B cell (primary cell): ENCODE measurements around the gene BCL2L1. TPM values are rescaled to one million over a fixed set of nuclear protein-coding genes. Genes with fewer than 3 reads are reported as not detected.

Experiments used
- ATAC-seq: fragments of 200-7000 bp; cut with Tn5 transposase; one replicate; pipeline ENCODE4 v1.10.0; 2021; ENCODE audit warnings: low read depth, mild to moderate bottlenecking, moderate number of reproducible peaks, moderate library complexity
- CTCF ChIA-PET: fragments of 350-600 bp; sonication (Branson Sonifier 250); formaldehyde crosslinking; loops from one replicate; lab custom pipeline; 2021; ENCODE audit warnings: antibody characterized with exemption, inconsistent platforms; lab: Charles Lee
- POLR2A ChIA-PET: fragments of 350-600 bp; sonication (Branson Sonifier 250); formaldehyde crosslinking; loops from one replicate; lab custom pipeline; 2021; ENCODE audit warnings: antibody characterized with exemption; lab: Charles Lee
- DNase-seq: peaks from one replicate; pipeline ENCODE4 v3.0.0; 2013
- H2AFZ ChIP-seq: 2 replicates; pipeline ENCODE4 v1.6.1; 2012; ENCODE audit warnings: mild to moderate bottlenecking, low read depth, low read length; ENCODE audit not compliant: insufficient read depth, poor library complexity, severe bottlenecking
- H3K27ac ChIP-seq, 2 donors: 1 replicate in 1 of 2; 2 replicates in 1 of 2; pipeline ENCODE4 v1.5.1; 2012 to 2013; ENCODE audit warnings: low read length in 2 of 2, mild to moderate bottlenecking in 2 of 2, moderate library complexity in 1 of 2
- H3K27me3 ChIP-seq, 4 experiments: fragments of 200-600 bp in 1 of 4; sonication (generic) in 1 of 4; replicated peaks in 1 of 4; 1 replicate in 2 of 4; 2 replicates in 2 of 4; pipeline versions ENCODE4 v1.6.1 to v1.7.0; 2013 to 2016; ENCODE audit warnings: low read length in 3 of 4, mild to moderate bottlenecking in 2 of 4, mixed read lengths in 1 of 4, moderate library complexity in 1 of 4; ENCODE audit not compliant: insufficient read depth in 4 of 4, control insufficient read depth in 3 of 4; ENCODE audit errors: control extremely low read depth in 1 of 4
- H3K36me3 ChIP-seq, 2 experiments: replicated peaks in 1 of 2; 1 replicate in 1 of 2; 2 replicates in 1 of 2; pipeline versions ENCODE4 v1.6.1 to v1.7.1; 2013; ENCODE audit warnings: low read length in 1 of 2; ENCODE audit not compliant: insufficient read depth in 2 of 2, control insufficient read depth in 1 of 2; ENCODE audit errors: control extremely low read depth in 1 of 2, extremely low read depth in 1 of 2
- H3K4me1 ChIP-seq, 2 donors: fragments of 200-600 bp in 1 of 2; sonication (generic) in 1 of 2; 1 replicate in 1 of 2; 2 replicates in 1 of 2; pipeline versions ENCODE4 v1.5.1 to v1.6.1; 2013 to 2017; ENCODE audit warnings: low read length in 2 of 2; ENCODE audit not compliant: control insufficient read depth in 2 of 2, insufficient read depth in 2 of 2
- H3K4me2 ChIP-seq: replicated peaks from 2 replicates; pipeline ENCODE3; 2012; ENCODE audit warnings: mild to moderate bottlenecking, low read depth, low read length; ENCODE audit not compliant: poor library complexity, severe bottlenecking
- H3K4me3 ChIP-seq, 5 experiments: fragments of 200-600 bp in 1 of 5; sonication (generic) in 1 of 5; 1 replicate in 3 of 5; 2 replicates in 2 of 5; pipeline versions ENCODE4 v1.5.1 to v1.7.0; 2011 to 2016; ENCODE audit warnings: low read length in 4 of 5, mild to moderate bottlenecking in 4 of 5, low read depth in 2 of 5, control low read depth in 1 of 5, moderate library complexity in 1 of 5; ENCODE audit not compliant: insufficient read depth in 1 of 5; ENCODE audit errors: control extremely low read depth in 1 of 5, extremely low read depth in 1 of 5
- H3K79me2 ChIP-seq: fragments of 200-600 bp; sonication (generic); one replicate; pipeline ENCODE4 v1.6.0; 2016; ENCODE audit warnings: low read length; ENCODE audit not compliant: control insufficient read depth, insufficient read depth
- H3K9ac ChIP-seq: fragments of 200-600 bp; sonication (generic); 2 replicates; pipeline ENCODE4 v1.6.1; 2017; ENCODE audit warnings: mild to moderate bottlenecking, low read length, moderate library complexity
- H3K9me3 ChIP-seq, 3 donors: one replicate each; pipeline versions ENCODE4 v1.6.1 to v1.7.1; 2013; ENCODE audit warnings: low read length in 2 of 3; ENCODE audit not compliant: control insufficient read depth in 2 of 3, insufficient read depth in 1 of 3; ENCODE audit errors: control extremely low read depth in 1 of 3
- H4K20me1 ChIP-seq: 2 replicates; pipeline ENCODE4 v1.6.0; 2012; ENCODE audit warnings: mild to moderate bottlenecking, low read length; ENCODE audit not compliant: insufficient read depth, control insufficient read depth, poor library complexity, severe bottlenecking
- H3K27ac Mint-ChIP-seq: one replicate; pipeline ENCODE4 v1.8.0; 2021; ENCODE audit warnings: mixed read lengths
- H3K27me3 Mint-ChIP-seq: one replicate; pipeline ENCODE4 v1.8.0; 2021; ENCODE audit warnings: mixed read lengths
- H3K4me1 Mint-ChIP-seq: one replicate; pipeline ENCODE4 v1.8.0; 2021; ENCODE audit warnings: mixed read lengths
- H3K4me3 Mint-ChIP-seq: one replicate; pipeline ENCODE4 v1.8.0; 2021; ENCODE audit warnings: mixed read lengths
- H3K9me3 Mint-ChIP-seq: one replicate; pipeline ENCODE4 v1.8.0; 2022; ENCODE audit warnings: mixed read lengths; ENCODE audit not compliant: insufficient read depth
- EZH2 ChIP-seq: IDR thresholded peaks from 2 replicates; pipeline ENCODE4 v1.6.1; 2012; ENCODE audit warnings: borderline replicate concordance, low read depth, mild to moderate bottlenecking, moderate library complexity, low read length; ENCODE audit not compliant: insufficient read depth, poor library complexity, severe bottlenecking
- WGBS: methylation state at CpG from one replicate; pipeline ENCODE4 v1.1.5; 2013; ENCODE audit warnings: missing lambda C conversion rate; ENCODE audit not compliant: insufficient coverage; 5-methylcytosine and 5-hydroxymethylcytosine counted together
- intact Hi-C: fragments of 100-400 bp; cut with micrococcal nuclease; formaldehyde crosslinking; loops from one replicate; pipeline ENCODE4 v1.10.0; 2022
- polyA plus RNA-seq: library from polyadenylated mRNA; depleted of rRNA; stranded (reverse); fragments of >200 nt; gene quantifications from 2 replicates; pipeline ENCODE4 v1.2.3, GENCODE V29; 2012
- total RNA-seq, 2 donors: library from RNA; stranded (reverse); fragments of 120-200 nt in 1 of 2; gene quantifications; 1 replicate in 1 of 2; 2 replicates in 1 of 2; pipeline versions ENCODE4 v1.2.3 to v1.2.4, GENCODE V29; 2013 to 2022
- TF ChIP-seq, protein P1 (sequence below): fragments of 200-600 bp; IDR thresholded peaks from one replicate; pipeline ENCODE4 v1.8.0; 2022; ENCODE audit warnings: antibody characterized with exemption, mild to moderate bottlenecking

The BCL2L1 gene
- total and polyA plus RNA-seq, 2 donors (not counting 1 experiment from before 2014, with no cell fraction given) = 10.1 to 33.0 TPM

DNA sequence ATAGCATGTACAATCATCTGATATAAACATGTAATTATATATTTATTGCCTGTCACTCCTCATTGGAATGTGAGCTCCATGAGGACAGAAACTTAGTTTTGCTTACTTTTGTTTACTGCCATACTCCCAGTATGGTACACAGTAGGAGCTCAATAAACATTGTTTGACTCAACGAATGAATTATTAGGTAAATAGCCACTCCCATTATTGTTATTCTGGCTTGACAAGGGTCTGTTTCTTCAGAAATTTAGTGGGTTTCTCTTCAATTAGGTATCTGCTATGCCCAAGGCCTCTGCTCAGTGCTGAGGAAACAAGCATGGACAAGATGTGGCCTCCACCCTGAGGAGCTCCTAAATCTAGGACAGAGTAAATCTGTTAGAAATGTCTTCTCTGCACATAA, 6.3 kb downstream of the BCL2L1 start:
- Mint-ChIP-seq H3K4me3 (no peak overlapping the region), H3K27ac (no peak overlapping the region), H3K9me3 (no peaks in the 10 kb centered on the region), H3K27me3 (no peaks in the 10 kb centered on the region), H3K4me1 (peaks cover 57% of the 10 kb centered on the region)
- WGBS = no CpG with 5 or more reads among the region's 1 CpG
- Histone ChIP-seq H3K9me3 (no peaks in the 10 kb centered on the region), H2AFZ (no peak overlapping the region), H3K36me3 (peaks cover 2 to 18% of the 10 kb centered on the region in 2 experiments), H4K20me1 (peaks cover 6% of the 10 kb centered on the region), H3K79me2 (peaks cover 88% of the 10 kb centered on the region), H3K27ac (no peak overlapping the region), H3K4me3 (no peak overlapping the region), H3K9ac (no peak overlapping the region), H3K27me3 (no peaks in the 10 kb centered on the region), H3K4me1 (peaks cover 44 to 46% of the 10 kb centered on the region in 2 donors), H3K4me2 (no peak overlapping the region)
- TF ChIP-seq, protein P1, sequence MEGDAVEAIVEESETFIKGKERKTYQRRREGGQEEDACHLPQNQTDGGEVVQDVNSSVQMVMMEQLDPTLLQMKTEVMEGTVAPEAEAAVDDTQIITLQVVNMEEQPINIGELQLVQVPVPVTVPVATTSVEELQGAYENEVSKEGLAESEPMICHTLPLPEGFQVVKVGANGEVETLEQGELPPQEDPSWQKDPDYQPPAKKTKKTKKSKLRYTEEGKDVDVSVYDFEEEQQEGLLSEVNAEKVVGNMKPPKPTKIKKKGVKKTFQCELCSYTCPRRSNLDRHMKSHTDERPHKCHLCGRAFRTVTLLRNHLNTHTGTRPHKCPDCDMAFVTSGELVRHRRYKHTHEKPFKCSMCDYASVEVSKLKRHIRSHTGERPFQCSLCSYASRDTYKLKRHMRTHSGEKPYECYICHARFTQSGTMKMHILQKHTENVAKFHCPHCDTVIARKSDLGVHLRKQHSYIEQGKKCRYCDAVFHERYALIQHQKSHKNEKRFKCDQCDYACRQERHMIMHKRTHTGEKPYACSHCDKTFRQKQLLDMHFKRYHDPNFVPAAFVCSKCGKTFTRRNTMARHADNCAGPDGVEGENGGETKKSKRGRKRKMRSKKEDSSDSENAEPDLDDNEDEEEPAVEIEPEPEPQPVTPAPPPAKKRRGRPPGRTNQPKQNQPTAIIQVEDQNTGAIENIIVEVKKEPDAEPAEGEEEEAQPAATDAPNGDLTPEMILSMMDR = no peak
- TF ChIP-seq EZH2 = no peak
- intact Hi-C loops = no loop called here
- CTCF ChIA-PET = interaction anchor here (10.5 kb wide), 1 partner anchor 55 kb away, joined by 455 read pairs; no protein-coding TSS in a partner anchor
- no peak for DNase-seq
- POLR2A ChIA-PET = no interaction called here
- ATAC-seq = no peak

DNA sequence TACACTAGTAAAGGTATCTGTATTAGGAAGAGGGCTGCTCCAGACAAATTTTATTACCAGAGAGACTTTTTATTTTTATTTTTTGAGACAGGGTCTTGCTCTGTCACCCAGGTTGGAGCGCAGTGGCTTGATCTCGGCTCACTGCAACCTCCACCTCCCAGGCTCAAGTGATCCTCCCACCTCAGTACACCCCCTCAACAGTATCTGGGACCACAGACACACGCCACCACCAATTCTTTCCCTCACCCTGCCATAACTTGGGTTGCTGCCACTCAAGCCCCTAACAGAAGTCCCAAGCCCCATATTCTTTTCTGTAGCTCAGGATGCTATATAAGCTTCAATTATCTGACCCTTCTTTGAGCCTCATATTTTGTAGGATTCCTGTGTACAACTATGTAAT, 6.9 kb downstream of the BCL2L1 start:
- intact Hi-C loops = no loop called here
- peaks cover 6% of the 10 kb centered on the region for H4K20me1 ChIP-seq
- H3K27ac ChIP-seq = no peak overlapping the region

More for the DNA sequence above, 6.9 kb downstream of the BCL2L1 start:
- H2AFZ ChIP-seq = no peak overlapping the region
- ATAC-seq (no peak), DNase-seq (no peak)
- H3K9me3 ChIP-seq = no peaks in the 10 kb centered on the region
- H3K79me2 ChIP-seq = peaks cover 83% of the 10 kb centered on the region
- H3K27me3 Mint-ChIP-seq = no peaks in the 10 kb centered on the region
- no peak overlapping the region for H3K27ac Mint-ChIP-seq
- peaks cover 53% of the 10 kb centered on the region for H3K4me1 Mint-ChIP-seq
- 56% methylated on average over 3 of the region's 3 CpGs for WGBS
- no peak overlapping the region for H3K4me3 Mint-ChIP-seq
- no peak overlapping the region for H3K4me3 ChIP-seq
- H3K27me3 ChIP-seq = no peaks in the 10 kb centered on the region
- no peak overlapping the region for H3K9ac ChIP-seq
- peaks cover 3 to 21% of the 10 kb centered on the region in 2 experiments for H3K36me3 ChIP-seq
- TF ChIP-seq, protein P1 = no peak
- no peak for TF ChIP-seq EZH2
- H3K4me1 ChIP-seq = peaks cover 38 to 40% of the 10 kb centered on the region in 2 donors
- ChIA-PET POLR2A (no interaction called here), CTCF (interaction anchor here (1.0 to 10.5 kb wide), 2 partner anchors 30 to 54 kb away, joined by 3 to 455 read pairs; no protein-coding TSS in a partner anchor)
- no peak overlapping the region for H3K4me2 ChIP-seq
- H3K9me3 Mint-ChIP-seq = no peaks in the 10 kb centered on the region
